Lower leg skin (tissue), 4 donors: ENCODE results near the gene CDYL2. TPM values are rescaled to one million over a fixed set of nuclear protein-coding genes. Genes with fewer than 3 reads are reported as not detected.

Source experiments
- DNase-seq, 2 donors: peaks; one replicate each; pipeline ENCODE4 v3.0.0-alpha.2; 2019; ENCODE audit warnings: low spot score in 2 of 2
- H3K4me3 ChIP-seq: fragments of 200-600 bp; sonication (generic); 2 replicates; pipeline ENCODE4 v1.5.1; 2017; ENCODE audit warnings: mild to moderate bottlenecking, low read depth; ENCODE audit not compliant: poor library complexity, severe bottlenecking
- CTCF ChIP-seq, 3 donors: fragments of 450-650 bp; IDR thresholded peaks; one replicate each; pipeline ENCODE4 v1.5.1; 2016; ENCODE audit warnings: antibody characterized with exemption in 3 of 3, mild to moderate bottlenecking in 3 of 3, moderate library complexity in 2 of 3
- POLR2A ChIP-seq, 2 donors: fragments of 450-650 bp; IDR thresholded peaks; one replicate each; pipeline ENCODE4 v1.6.1; 2016 to 2017; ENCODE audit warnings: antibody characterized with exemption in 2 of 2, mild to moderate bottlenecking in 1 of 2, moderate library complexity in 1 of 2
- WGBS, 2 donors: methylation state at CpG; one replicate each; pipeline ENCODE4 v1.1.5; 2018; 5-methylcytosine and 5-hydroxymethylcytosine counted together
- intact Hi-C: fragments of 100-400 bp; cut with DNase I; formaldehyde crosslinking; loops from one replicate; pipeline ENCODE4 v1.15.0; 2023; ENCODE audit warnings: low total_unique reads
- total RNA-seq, 4 donors: library from RNA; depleted of rRNA; stranded (reverse); fragments of >200 nt; gene quantifications; one replicate each; pipeline ENCODE4 v1.1.0, GENCODE V29; 2016

The CDYL2 gene
- total RNA-seq, 4 donors from 2014 or later = 1.3 to 1.9 (median 1.7) TPM

- 74 to 81% methylated on average over 15 of the region's 15 CpGs for whole genome bisulfite sequencing, 2 donors
- intact Hi-C loops = no loop called here
- no peak overlapping the region for H3K4me3 ChIP-seq
- no peak for TF ChIP-seq CTCF (IDR thresholded peaks at IDR 0.05)
- TF ChIP-seq POLR2A (IDR thresholded peaks at IDR 0.05) = no peak
- no peak for DNase-seq
Observed at GRCh38 chr16:80666378-80667250, 137.8 kb downstream of the CDYL2 start.

GRCh38 chr16:80665356-80665755, 139.0 kb downstream of the CDYL2 start:
- no peak overlapping the region for H3K4me3 ChIP-seq
- TF ChIP-seq POLR2A (IDR thresholded peaks at IDR 0.05) = no peak
- no peak for TF ChIP-seq CTCF (IDR thresholded peaks at IDR 0.05)
- no peak for DNase-seq
- intact Hi-C loops = no loop called here
- 89 to 95% methylated on average over 4 of the region's 4 CpGs for WGBS, 2 donors

GRCh38 chr16:80664786-80665185, 139.6 kb downstream of the CDYL2 start:
- TF ChIP-seq POLR2A (IDR thresholded peaks at IDR 0.05) (no peak), CTCF (IDR thresholded peaks at IDR 0.05) (no peak)
- intact Hi-C loops = no loop called here
- 38 to 53% methylated on average over 2 of the region's 2 CpGs for WGBS, 2 donors
- H3K4me3 ChIP-seq = no peak overlapping the region
- no peak for DNase-seq

GRCh38 chr16:80664226-80664625, 140.2 kb downstream of the CDYL2 start:
- no peak overlapping the region for H3K4me3 ChIP-seq
- TF ChIP-seq CTCF (IDR thresholded peaks at IDR 0.05) = no peak
- no peak for TF ChIP-seq POLR2A (IDR thresholded peaks at IDR 0.05)
- WGBS, 2 donors = 85 to 86% methylated on average over 10 of the region's 10 CpGs
- no peak for DNase-seq
- intact Hi-C loops = no loop called here

- no peak overlapping the region for H3K4me3 ChIP-seq
- WGBS, 2 donors = 97 to 100% methylated on average over 1 of the region's 1 CpG
- intact Hi-C loops = no loop called here
- TF ChIP-seq POLR2A (IDR thresholded peaks at IDR 0.05) (no peak), CTCF (IDR thresholded peaks at IDR 0.05) (no peak)
- no peak for DNase-seq
Observed at GRCh38 chr16:80663078-80663477, 141.3 kb downstream of the CDYL2 start.
